HepG2 (cell line): Measurements from ENCODE around the gene PITX3. TPM values are rescaled to one million over a fixed set of nuclear protein-coding genes. Genes with fewer than 3 reads are reported as not detected.

Source experiments
- ATAC-seq: fragments of 200-7000 bp; cut with Tn5 transposase; 3 replicates; pipeline ENCODE4 v1.9.1; 2020; ENCODE audit warnings: mild to moderate bottlenecking, moderate library complexity
- BruUV-seq: library from RNA; stranded (reverse); fragments of 400-500 nt; replicated peaks from 2 replicates; lab custom pipeline; 2021; lab: Mats Ljungman, UMichigan
- CTCF ChIA-PET: fragments of 300-600 bp; formaldehyde crosslinking; extraction: SDS; loops from one replicate; lab custom pipeline; 2021; ENCODE audit warnings: low total read pairs, inconsistent platforms, low intra/inter-chr PET ratio; lab: Yijun Ruan, JAX
- POLR2A ChIA-PET: fragments of 350-600 bp; sonication (Branson Sonifier 250); formaldehyde crosslinking; loops from one replicate; lab custom pipeline; 2020; ENCODE audit warnings: antibody characterized with exemption, inconsistent platforms; lab: Yijun Ruan, JAX
- DNase-seq: peaks from one replicate; pipeline ENCODE4 v3.0.0-alpha.2; 2015; ENCODE audit warnings: low spot score
- FAIRE-seq: peaks from 3 replicates; lab custom pipeline; 2011; peaks lifted over from hg19 to GRCh38; lab: Jason Lieb, UNC
- H2AFZ ChIP-seq: one replicate; pipeline ENCODE4 v1.6.1; 2011; ENCODE audit warnings: low read length, inconsistent platforms
- H3K27ac ChIP-seq: fragments of 300-600 bp; 3 replicates; pipeline ENCODE4 v1.8.0; 2011; ENCODE audit warnings: mixed run types, mild to moderate bottlenecking, mixed read lengths, low read length, inconsistent platforms; ENCODE audit not compliant: insufficient read depth; ENCODE audit errors: extremely low read length
- H3K27me3 ChIP-seq, 2 experiments: fragments of 200-600 bp in 1 of 2; 2 replicates in 1 of 2; 3 replicates in 1 of 2; pipeline versions ENCODE4 v1.6.0 to v1.8.0; 2011; ENCODE audit warnings: low read length in 2 of 2, mild to moderate bottlenecking in 2 of 2, moderate library complexity in 2 of 2, inconsistent platforms in 1 of 2; ENCODE audit not compliant: insufficient read depth in 2 of 2, control insufficient read depth in 1 of 2
- H3K36me3 ChIP-seq, 2 experiments: fragments of 200-600 bp in 1 of 2; replicated peaks in 1 of 2; 2 replicates in 1 of 2; 3 replicates in 1 of 2; pipeline versions ENCODE4 v1.5.1 to v1.8.0; 2011; ENCODE audit warnings: low read length in 2 of 2, inconsistent platforms in 1 of 2; ENCODE audit not compliant: insufficient read depth in 2 of 2, control insufficient read depth in 1 of 2
- H3K4me1 ChIP-seq: 2 replicates; pipeline ENCODE4 v1.5.1; 2012; ENCODE audit warnings: low read length, inconsistent platforms; ENCODE audit not compliant: insufficient read depth
- H3K4me2 ChIP-seq: 2 replicates; pipeline ENCODE4 v1.6.0; 2011; ENCODE audit warnings: low read depth, low read length, inconsistent platforms
- H3K4me3 ChIP-seq, 3 experiments: fragments of 200-600 bp in 1 of 3; sonication (generic), shearing (Covaris generic) in 1 of 3; replicated peaks in 1 of 3; 2 replicates each; pipeline ENCODE4 v1.5.1; 2011 to 2016; ENCODE audit warnings: low read length in 3 of 3, inconsistent platforms in 2 of 3, low read depth in 2 of 3, mild to moderate bottlenecking in 2 of 3, control low read depth in 1 of 3, mixed read lengths in 1 of 3; ENCODE audit not compliant: insufficient read depth in 1 of 3
- H3K79me2 ChIP-seq: one replicate; pipeline ENCODE4 v1.6.1; 2011; ENCODE audit warnings: low read length, inconsistent platforms; ENCODE audit not compliant: insufficient read depth
- H3K9ac ChIP-seq: 2 replicates; pipeline ENCODE4 v1.6.0; 2011; ENCODE audit warnings: mild to moderate bottlenecking, low read depth, low read length, inconsistent platforms; ENCODE audit not compliant: insufficient read depth
- H3K9me3 ChIP-seq: 2 replicates; pipeline ENCODE4 v1.5.1; 2012; ENCODE audit warnings: mild to moderate bottlenecking, low read length
- H4K20me1 ChIP-seq: 2 replicates; pipeline ENCODE4 v1.6.0; 2011; ENCODE audit warnings: inconsistent platforms, mild to moderate bottlenecking, low read length, moderate library complexity; ENCODE audit not compliant: insufficient read depth
- ATF7-NPFF ChIP-seq: sonication (generic); formaldehyde crosslinking; IDR thresholded peaks from 2 replicates; pipeline ENCODE4 v1.8.1; 2023; ENCODE audit warnings: mild to moderate bottlenecking, low read depth, missing genetic modification reagents, moderate library complexity
- CEBPG ChIP-seq: IDR thresholded peaks from 2 replicates; pipeline ENCODE4 v1.6.1; 2016
- E2F2 ChIP-seq: sonication (generic); formaldehyde crosslinking; IDR thresholded peaks from 2 replicates; pipeline ENCODE4 v1.4.0; 2020; ENCODE audit warnings: missing genetic modification reagents, borderline replicate concordance
- FOXA1 ChIP-seq, 2 experiments: fragments of 450-650 bp in 1 of 2; sonication (generic) in 1 of 2; formaldehyde crosslinking in 1 of 2; IDR thresholded peaks; 2 replicates each; pipeline versions ENCODE4 v1.4.0 to v1.6.1; 2016 to 2020; ENCODE audit warnings: missing genetic modification reagents in 1 of 2
- ISL2 ChIP-seq: sonication (generic); formaldehyde crosslinking; IDR thresholded peaks from 2 replicates; pipeline ENCODE4 v1.5.0; 2020; ENCODE audit warnings: missing genetic modification reagents
- KLF6 ChIP-seq: IDR thresholded peaks from 2 replicates; pipeline ENCODE4 v1.8.0; 2016; ENCODE audit warnings: missing biosample characterization, missing genetic modification reagents
- MEIS1 ChIP-seq: sonication (generic); formaldehyde crosslinking; IDR thresholded peaks from 2 replicates; pipeline ENCODE4 v1.9.0; 2021; ENCODE audit warnings: mild to moderate bottlenecking, missing genetic modification reagents, moderate library complexity, borderline replicate concordance
- MYNN ChIP-seq: sonication (generic); formaldehyde crosslinking; IDR thresholded peaks from 2 replicates; pipeline ENCODE4 v1.4.0; 2020; ENCODE audit warnings: mild to moderate bottlenecking, low read depth, missing genetic modification reagents
- NFYB ChIP-seq: sonication (generic); formaldehyde crosslinking; IDR thresholded peaks from 2 replicates; pipeline ENCODE4 v1.4.0; 2020; ENCODE audit warnings: missing genetic modification reagents
- PRPF4 ChIP-seq: fragments of 200-400 bp; formaldehyde crosslinking; IDR thresholded peaks from 2 replicates; pipeline ENCODE4 v1.6.1; 2016; ENCODE audit warnings: low read length, low read depth; ENCODE audit not compliant: poor library complexity, severe bottlenecking
- SNAPC5 ChIP-seq: sonication (generic); formaldehyde crosslinking; IDR thresholded peaks from 2 replicates; pipeline ENCODE4 v1.8.1; 2023; ENCODE audit warnings: mild to moderate bottlenecking, missing genetic modification reagents, borderline replicate concordance
- ZBTB42 ChIP-seq: sonication (generic); formaldehyde crosslinking; IDR thresholded peaks from 2 replicates; pipeline ENCODE4 v1.5.0; 2020; ENCODE audit warnings: mild to moderate bottlenecking, missing genetic modification reagents
- ZBTB8A ChIP-seq: sonication (generic); formaldehyde crosslinking; IDR thresholded peaks from 2 replicates; pipeline ENCODE4 v1.4.0; 2020; ENCODE audit warnings: mild to moderate bottlenecking, low read depth, missing genetic modification reagents, borderline replicate concordance
- ZNF350 ChIP-seq: sonication (generic); formaldehyde crosslinking; IDR thresholded peaks from 2 replicates; pipeline ENCODE4 v1.4.0; 2020; ENCODE audit warnings: mild to moderate bottlenecking, low read depth, missing genetic modification reagents, borderline replicate concordance
- ZNF530 ChIP-seq: sonication (generic); formaldehyde crosslinking; IDR thresholded peaks from 2 replicates; pipeline ENCODE4 v1.5.0; 2020; ENCODE audit warnings: low read depth, mild to moderate bottlenecking, missing genetic modification reagents
- ZNF597 ChIP-seq: sonication (generic); formaldehyde crosslinking; IDR thresholded peaks from 2 replicates; pipeline ENCODE4 v1.5.0; 2020; ENCODE audit warnings: missing genetic modification reagents
- WGBS: methylation state at CpG from one replicate; pipeline ENCODE4 v1.1.6; 2017; ENCODE audit warnings: low lambda C conversion rate; 5-methylcytosine and 5-hydroxymethylcytosine counted together
- in situ Hi-C: cut with HindIII; loops from 2 replicates; pipeline ENCODE4 v1.10.0; 2017; ENCODE audit warnings: low pct_unique_long_range_greater_than_20kb; ENCODE audit not compliant: extremely low pct_ligation_motif_present
- intact Hi-C: fragments of 100-400 bp; cut with micrococcal nuclease; formaldehyde crosslinking; loops from one replicate; pipeline ENCODE4 v1.10.0; 2022; ENCODE audit not compliant: unreplicated experiment
- polyA plus RNA-seq, 8 experiments: library from polyadenylated mRNA; depleted of rRNA in 3 of 8; stranded (reverse) in 7 of 8; unstranded in 1 of 8; fragments of >200 nt; fragmentation: Illumina TruSeq in 4 of 8; extraction: Trizol in 4 of 8; gene quantifications; 2 replicates each; pipeline versions ENCODE4 v1.2.1 to v1.2.3, GENCODE V29; 2011 to 2016; ENCODE audit warnings: low read depth in 4 of 8, missing spikeins in 1 of 8, mixed read lengths in 1 of 8; ENCODE audit not compliant: insufficient read depth in 1 of 8
- total RNA-seq, 5 experiments: library from RNA; depleted of rRNA; stranded (reverse); fragments of >200 nt; fragmentation: Illumina TruSeq; extraction: Trizol; gene quantifications; 2 replicates each; pipeline ENCODE4 v1.2.3, GENCODE V29; 2016; ENCODE audit warnings: low read depth in 1 of 5
- TF ChIP-seq, protein P1 (sequence below): sonication (generic); formaldehyde crosslinking; IDR thresholded peaks from 2 replicates; pipeline ENCODE4 v1.8.1; 2022; ENCODE audit warnings: mild to moderate bottlenecking, missing genetic modification reagents
- TF ChIP-seq, protein P2 (sequence below): sonication (generic); formaldehyde crosslinking; conservative IDR thresholded peaks from 2 replicates; pipeline ENCODE4 v1.4.0; 2020; ENCODE audit warnings: missing genetic modification reagents

PITX3 gene
- total and polyA plus RNA-seq, 2 of the 13 experiments (the other 11 are each of a cell fraction or from before 2014, with no cell fraction given): not detected

GRCh38 chr10:102246261-102246660, 4.9 kb upstream of the PITX3 start:
- no peak for ATAC-seq
- no peak overlapping the region for H2AFZ ChIP-seq
- peaks cover 1 to 9% of the 10 kb centered on the region in 2 experiments; a peak in 2 of 5 replicates for H3K36me3 ChIP-seq
- FAIRE-seq: no peak
- peaks cover 31% of the 10 kb centered on the region for H4K20me1 ChIP-seq
- peak overlapping the region; percentile 76 for H3K27ac ChIP-seq
- H3K9me3 ChIP-seq: no peaks in the 10 kb centered on the region
- peak overlapping the region; percentile 77 for H3K4me2 ChIP-seq
- in situ Hi-C loops (no loop called here), intact Hi-C loops (no loop called here)
- peak overlapping the region; percentile 82 for H3K9ac ChIP-seq
- peaks cover 48% of the 10 kb centered on the region for H3K4me1 ChIP-seq
- peaks cover 53% of the 10 kb centered on the region for H3K79me2 ChIP-seq
- 4% methylated on average over 3 of the region's 3 CpGs for WGBS
- CTCF ChIA-PET: no interaction called here
- POLR2A ChIA-PET: interaction anchor here (1.6 kb wide), 2 partner anchors 15 to 396 kb away, joined by 3 read pairs; no protein-coding TSS in a partner anchor
- H3K4me3 ChIP-seq: peak overlapping the region; percentile 88 to 97 (median 91)
- H3K27me3 ChIP-seq: peaks cover 0 to 6% of the 10 kb centered on the region in 2 experiments; a peak in 1 of 5 replicates
- no peak for DNase-seq
- BruUV-seq: TSS peak; percentile 71
- TF ChIP-seq, protein P1, sequence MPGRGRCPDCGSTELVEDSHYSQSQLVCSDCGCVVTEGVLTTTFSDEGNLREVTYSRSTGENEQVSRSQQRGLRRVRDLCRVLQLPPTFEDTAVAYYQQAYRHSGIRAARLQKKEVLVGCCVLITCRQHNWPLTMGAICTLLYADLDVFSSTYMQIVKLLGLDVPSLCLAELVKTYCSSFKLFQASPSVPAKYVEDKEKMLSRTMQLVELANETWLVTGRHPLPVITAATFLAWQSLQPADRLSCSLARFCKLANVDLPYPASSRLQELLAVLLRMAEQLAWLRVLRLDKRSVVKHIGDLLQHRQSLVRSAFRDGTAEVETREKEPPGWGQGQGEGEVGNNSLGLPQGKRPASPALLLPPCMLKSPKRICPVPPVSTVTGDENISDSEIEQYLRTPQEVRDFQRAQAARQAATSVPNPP (CRISPR knock-in tag): no peak
- TF ChIP-seq FOXA1 (IDR thresholded peaks at IDR 0.05): no peak
- 0 out of 2 replicates have a peak, but pooled peaks have one; percentile 11 for TF ChIP-seq FOXA1 (CRISPR knock-in tag; IDR thresholded peaks at IDR 0.05)
- TF ChIP-seq KLF6 (CRISPR knock-in tag): no peak
- TF ChIP-seq ISL2 (CRISPR knock-in tag): no peak
- no peak for TF ChIP-seq ZNF597
- TF ChIP-seq ZBTB42 (CRISPR knock-in tag): no peak
- TF ChIP-seq MEIS1 (CRISPR knock-in tag): no peak
- TF ChIP-seq ATF7-NPFF (CRISPR knock-in tag): no peak
- no peak for TF ChIP-seq SNAPC5 (CRISPR knock-in tag)
- no peak for TF ChIP-seq MYNN (CRISPR knock-in tag)
- TF ChIP-seq NFYB: peak; percentile 18; the same call in 1 of the 2 replicates
- TF ChIP-seq E2F2: no peak
- TF ChIP-seq ZNF350: no peak
- no peak for TF ChIP-seq PRPF4
- TF ChIP-seq ZBTB8A (CRISPR knock-in tag): no peak
- TF ChIP-seq CEBPG (CRISPR knock-in tag): no peak
- TF ChIP-seq, protein P2, sequence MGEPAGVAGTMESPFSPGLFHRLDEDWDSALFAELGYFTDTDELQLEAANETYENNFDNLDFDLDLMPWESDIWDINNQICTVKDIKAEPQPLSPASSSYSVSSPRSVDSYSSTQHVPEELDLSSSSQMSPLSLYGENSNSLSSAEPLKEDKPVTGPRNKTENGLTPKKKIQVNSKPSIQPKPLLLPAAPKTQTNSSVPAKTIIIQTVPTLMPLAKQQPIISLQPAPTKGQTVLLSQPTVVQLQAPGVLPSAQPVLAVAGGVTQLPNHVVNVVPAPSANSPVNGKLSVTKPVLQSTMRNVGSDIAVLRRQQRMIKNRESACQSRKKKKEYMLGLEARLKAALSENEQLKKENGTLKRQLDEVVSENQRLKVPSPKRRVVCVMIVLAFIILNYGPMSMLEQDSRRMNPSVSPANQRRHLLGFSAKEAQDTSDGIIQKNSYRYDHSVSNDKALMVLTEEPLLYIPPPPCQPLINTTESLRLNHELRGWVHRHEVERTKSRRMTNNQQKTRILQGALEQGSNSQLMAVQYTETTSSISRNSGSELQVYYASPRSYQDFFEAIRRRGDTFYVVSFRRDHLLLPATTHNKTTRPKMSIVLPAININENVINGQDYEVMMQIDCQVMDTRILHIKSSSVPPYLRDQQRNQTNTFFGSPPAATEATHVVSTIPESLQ (CRISPR knock-in tag): no peak
- no peak for TF ChIP-seq ZNF530 (CRISPR knock-in tag)
